HepG2 (cell line): ENCODE measurements around the gene TTBK1. TPM values are rescaled to one million over a fixed set of nuclear protein-coding genes. Genes with fewer than 3 reads are reported as not detected.

ENCODE experiments used
- AHR ChIP-seq: IDR thresholded peaks from 2 replicates; pipeline ENCODE4 v1.6.1; 2018; ENCODE audit warnings: missing genetic modification reagents, missing compliant biosample characterization
- FOXA3 ChIP-seq: IDR thresholded peaks from 2 replicates; pipeline ENCODE4 v1.6.1; 2016; ENCODE audit warnings: missing genetic modification reagents, missing compliant biosample characterization
- HDAC2 ChIP-seq: sonication (generic); formaldehyde crosslinking; IDR thresholded peaks from 2 replicates; pipeline ENCODE4 v1.4.0; 2020; ENCODE audit warnings: missing genetic modification reagents
- HNF4G ChIP-seq, 2 experiments: sonication (generic) in 1 of 2; formaldehyde crosslinking in 1 of 2; IDR thresholded peaks; 2 replicates each; pipeline versions ENCODE4 v1.4.0 to v1.6.1; 2011 to 2020; ENCODE audit warnings: borderline replicate concordance in 2 of 2, low read depth in 2 of 2, mild to moderate bottlenecking in 2 of 2, low read length in 1 of 2, missing genetic modification reagents in 1 of 2, moderate library complexity in 1 of 2
- KAT8 ChIP-seq: IDR thresholded peaks from 2 replicates; pipeline ENCODE4 v1.6.1; 2016; ENCODE audit warnings: missing genetic modification reagents, missing compliant biosample characterization
- MYC ChIP-seq: sonication (generic); formaldehyde crosslinking; IDR thresholded peaks from 2 replicates; pipeline ENCODE4 v1.9.0; 2021; ENCODE audit warnings: missing genetic modification reagents, borderline replicate concordance
- NONO ChIP-seq, 2 experiments: fragments of 450-650 bp in 1 of 2; sonication (generic) in 1 of 2; formaldehyde crosslinking in 1 of 2; IDR thresholded peaks in 1 of 2; conservative IDR thresholded peaks in 1 of 2; 2 replicates each; pipeline versions ENCODE4 v1.6.1 to v1.8.0; 2017 to 2022; ENCODE audit warnings: mild to moderate bottlenecking in 1 of 2, missing genetic modification reagents in 1 of 2, moderate library complexity in 1 of 2
- RARG ChIP-seq: sonication (generic); formaldehyde crosslinking; IDR thresholded peaks from 2 replicates; pipeline ENCODE4 v1.4.0; 2020; ENCODE audit warnings: low read depth, mild to moderate bottlenecking, missing genetic modification reagents
- RBAK ChIP-seq: sonication (generic); formaldehyde crosslinking; IDR thresholded peaks from 2 replicates; pipeline ENCODE4 v1.5.1; 2020; ENCODE audit warnings: mild to moderate bottlenecking, missing genetic modification reagents
- RXRB ChIP-seq: IDR thresholded peaks from 2 replicates; pipeline ENCODE4 v1.6.1; 2016; ENCODE audit warnings: borderline replicate concordance, missing genetic modification reagents, missing compliant biosample characterization
- SALL1 ChIP-seq: sonication (generic); formaldehyde crosslinking; IDR thresholded peaks from 2 replicates; pipeline ENCODE4 v1.8.0; 2022; ENCODE audit warnings: mild to moderate bottlenecking, missing genetic modification reagents
- SOX13 ChIP-seq, 3 experiments: fragments of 450-650 bp in 1 of 3; sonication (generic) in 1 of 3; formaldehyde crosslinking in 1 of 3; IDR thresholded peaks in 2 of 3; conservative IDR thresholded peaks in 1 of 3; 2 replicates each; pipeline versions ENCODE4 v1.5.0 to v1.6.1; 2016 to 2020; ENCODE audit warnings: antibody characterized with exemption in 1 of 3, mild to moderate bottlenecking in 1 of 3, missing compliant biosample characterization in 1 of 3, missing genetic modification reagents in 1 of 3, moderate library complexity in 1 of 3
- SOX6 ChIP-seq, 2 experiments: fragments of 450-650 bp in 1 of 2; sonication (generic) in 1 of 2; formaldehyde crosslinking in 1 of 2; IDR thresholded peaks; 2 replicates each; pipeline versions ENCODE4 v1.4.0 to v1.6.1; 2017 to 2020; ENCODE audit warnings: antibody characterized with exemption in 1 of 2, mild to moderate bottlenecking in 1 of 2, missing genetic modification reagents in 1 of 2
- SSRP1 ChIP-seq: IDR thresholded peaks from 2 replicates; pipeline ENCODE4 v1.6.1; 2016; ENCODE audit warnings: control low read depth
- TSC22D2 ChIP-seq: sonication (generic); formaldehyde crosslinking; IDR thresholded peaks from 2 replicates; pipeline ENCODE4 v1.5.1; 2020; ENCODE audit warnings: missing genetic modification reagents, mild to moderate bottlenecking, borderline replicate concordance
- YEATS4 ChIP-seq: sonication (generic); formaldehyde crosslinking; IDR thresholded peaks from 2 replicates; pipeline ENCODE4 v1.4.0; 2020; ENCODE audit warnings: missing genetic modification reagents, borderline replicate concordance
- ZBTB42 ChIP-seq: sonication (generic); formaldehyde crosslinking; IDR thresholded peaks from 2 replicates; pipeline ENCODE4 v1.5.0; 2020; ENCODE audit warnings: mild to moderate bottlenecking, missing genetic modification reagents
- ZIK1 ChIP-seq: sonication (generic); formaldehyde crosslinking; IDR thresholded peaks from 2 replicates; pipeline ENCODE4 v1.5.0; 2020; ENCODE audit warnings: mild to moderate bottlenecking, low read depth, missing genetic modification reagents, borderline replicate concordance
- ZNF629 ChIP-seq: sonication (generic); formaldehyde crosslinking; conservative IDR thresholded peaks from 2 replicates; pipeline ENCODE4 v1.5.0; 2020; ENCODE audit warnings: missing genetic modification reagents
- polyA plus RNA-seq, 8 experiments: library from polyadenylated mRNA; depleted of rRNA in 3 of 8; stranded (reverse) in 7 of 8; unstranded in 1 of 8; fragments of >200 nt; fragmentation: Illumina TruSeq in 4 of 8; extraction: Trizol in 4 of 8; gene quantifications; 2 replicates each; pipeline versions ENCODE4 v1.2.1 to v1.2.3, GENCODE V29; 2011 to 2016; ENCODE audit warnings: low read depth in 4 of 8, missing spikeins in 1 of 8, mixed read lengths in 1 of 8; ENCODE audit not compliant: insufficient read depth in 1 of 8
- total RNA-seq, 5 experiments: library from RNA; depleted of rRNA; stranded (reverse); fragments of >200 nt; fragmentation: Illumina TruSeq; extraction: Trizol; gene quantifications; 2 replicates each; pipeline ENCODE4 v1.2.3, GENCODE V29; 2016; ENCODE audit warnings: low read depth in 1 of 5
- TF ChIP-seq, protein P1 (sequence below): sonication (generic); formaldehyde crosslinking; IDR thresholded peaks from 2 replicates; pipeline ENCODE4 v1.8.0; 2022; ENCODE audit warnings: mild to moderate bottlenecking, missing genetic modification reagents, moderate library complexity
- TF ChIP-seq, protein P2 (sequence below): IDR thresholded peaks from 2 replicates; pipeline ENCODE4 v1.6.1; 2016; ENCODE audit warnings: mild to moderate bottlenecking
- TF ChIP-seq, protein P3 (sequence below): sonication (generic); formaldehyde crosslinking; IDR thresholded peaks from 2 replicates; pipeline ENCODE4 v1.5.1; 2020; ENCODE audit warnings: mild to moderate bottlenecking, missing genetic modification reagents, moderate library complexity

Gene TTBK1
- total and polyA plus RNA-seq, 2 of the 13 experiments (the other 11 are each of a cell fraction or from before 2014, with no cell fraction given): 0.24 to 0.33 TPM

DNA sequence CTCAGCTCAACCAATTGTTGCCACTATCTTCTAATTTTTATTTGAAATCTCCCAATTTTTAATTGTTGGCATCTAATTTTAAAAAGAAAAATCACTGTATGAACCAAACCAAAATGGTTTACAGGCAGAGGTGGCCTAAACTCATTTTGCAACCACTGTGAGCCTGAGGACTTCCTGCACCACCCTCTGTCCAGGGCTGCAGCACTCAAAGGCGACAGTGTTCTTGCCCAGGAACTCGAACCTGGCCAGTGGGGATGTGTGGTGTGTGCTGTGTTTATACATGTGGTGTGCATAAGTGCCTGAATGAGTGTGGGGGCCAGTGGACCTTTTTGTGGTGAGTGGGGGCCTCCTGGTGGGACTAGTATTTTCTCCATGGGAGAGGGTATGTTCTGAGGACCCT is 30.4 kb downstream of the TTBK1 start (continued):
- TF ChIP-seq RBAK (CRISPR knock-in tag) (no peak), SSRP1 (CRISPR knock-in tag) (0 out of 2 replicates have a peak, but pooled peaks have one; percentile 73), ZBTB42 (CRISPR knock-in tag) (0 out of 2 replicates have a peak, but pooled peaks have one; percentile 63), HDAC2 (CRISPR knock-in tag) (peak; percentile 33; the same call in 1 of the 2 replicates), NONO (IDR thresholded peaks at IDR 0.05) (no peak), NONO (CRISPR knock-in tag; conservative IDR thresholded peaks at IDR 0.05) (0 out of 2 replicates have a peak, but pooled peaks have one; percentile 36), SOX6 (IDR thresholded peaks at IDR 0.05) (no peak), SOX6 (CRISPR knock-in tag; IDR thresholded peaks at IDR 0.05) (0 out of 2 replicates have a peak, but pooled peaks have one; percentile 8), KAT8 (CRISPR knock-in tag) (0 out of 2 replicates have a peak, but pooled peaks have one; percentile 15), SALL1 (CRISPR knock-in tag) (no peak), TSC22D2 (CRISPR knock-in tag) (0 out of 2 replicates have a peak, but pooled peaks have one; percentile 3), ZNF629 (CRISPR knock-in tag) (no peak), AHR (CRISPR knock-in tag) (no peak), HNF4G (IDR thresholded peaks at IDR 0.05; ENCODE audit: borderline replicate concordance, low read depth, low read length) (no peak), HNF4G (CRISPR knock-in tag; IDR thresholded peaks at IDR 0.05; ENCODE audit: borderline replicate concordance, low read depth) (0 out of 2 replicates have a peak, but pooled peaks have one; percentile 7), RARG (CRISPR knock-in tag) (0 out of 2 replicates have a peak, but pooled peaks have one; percentile 16), SOX13 (IDR thresholded peaks at IDR 0.05) (0 out of 2 replicates have a peak, but pooled peaks have one; percentile 36), SOX13 (CRISPR knock-in tag; conservative IDR thresholded peaks at IDR 0.05 in 1 of 2, IDR thresholded peaks at IDR 0.05 in 1 of 2) (peak in 1 of 2 experiments; percentile 5; a peak in 1 of 4 replicates), FOXA3 (CRISPR knock-in tag) (peak; percentile 30; the same call in 1 of the 2 replicates), MYC (CRISPR knock-in tag) (0 out of 2 replicates have a peak, but pooled peaks have one; percentile 18), ZIK1 (CRISPR knock-in tag) (no peak), YEATS4 (0 out of 2 replicates have a peak, but pooled peaks have one; percentile 24), RXRB (peak; percentile 28; the same call in 1 of the 2 replicates)
- TF ChIP-seq, protein P1, sequence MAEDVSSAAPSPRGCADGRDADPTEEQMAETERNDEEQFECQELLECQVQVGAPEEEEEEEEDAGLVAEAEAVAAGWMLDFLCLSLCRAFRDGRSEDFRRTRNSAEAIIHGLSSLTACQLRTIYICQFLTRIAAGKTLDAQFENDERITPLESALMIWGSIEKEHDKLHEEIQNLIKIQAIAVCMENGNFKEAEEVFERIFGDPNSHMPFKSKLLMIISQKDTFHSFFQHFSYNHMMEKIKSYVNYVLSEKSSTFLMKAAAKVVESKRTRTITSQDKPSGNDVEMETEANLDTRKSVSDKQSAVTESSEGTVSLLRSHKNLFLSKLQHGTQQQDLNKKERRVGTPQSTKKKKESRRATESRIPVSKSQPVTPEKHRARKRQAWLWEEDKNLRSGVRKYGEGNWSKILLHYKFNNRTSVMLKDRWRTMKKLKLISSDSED: no peak
- TF ChIP-seq, protein P2, sequence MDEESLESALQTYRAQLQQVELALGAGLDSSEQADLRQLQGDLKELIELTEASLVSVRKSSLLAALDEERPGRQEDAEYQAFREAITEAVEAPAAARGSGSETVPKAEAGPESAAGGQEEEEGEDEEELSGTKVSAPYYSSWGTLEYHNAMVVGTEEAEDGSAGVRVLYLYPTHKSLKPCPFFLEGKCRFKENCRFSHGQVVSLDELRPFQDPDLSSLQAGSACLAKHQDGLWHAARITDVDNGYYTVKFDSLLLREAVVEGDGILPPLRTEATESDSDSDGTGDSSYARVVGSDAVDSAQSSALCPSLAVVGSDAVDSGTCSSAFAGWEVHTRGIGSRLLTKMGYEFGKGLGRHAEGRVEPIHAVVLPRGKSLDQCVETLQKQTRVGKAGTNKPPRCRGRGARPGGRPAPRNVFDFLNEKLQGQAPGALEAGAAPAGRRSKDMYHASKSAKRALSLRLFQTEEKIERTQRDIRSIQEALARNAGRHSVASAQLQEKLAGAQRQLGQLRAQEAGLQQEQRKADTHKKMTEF (CRISPR knock-in tag): peak; percentile 41; the same call in 1 of the 2 replicates
- TF ChIP-seq, protein P3, sequence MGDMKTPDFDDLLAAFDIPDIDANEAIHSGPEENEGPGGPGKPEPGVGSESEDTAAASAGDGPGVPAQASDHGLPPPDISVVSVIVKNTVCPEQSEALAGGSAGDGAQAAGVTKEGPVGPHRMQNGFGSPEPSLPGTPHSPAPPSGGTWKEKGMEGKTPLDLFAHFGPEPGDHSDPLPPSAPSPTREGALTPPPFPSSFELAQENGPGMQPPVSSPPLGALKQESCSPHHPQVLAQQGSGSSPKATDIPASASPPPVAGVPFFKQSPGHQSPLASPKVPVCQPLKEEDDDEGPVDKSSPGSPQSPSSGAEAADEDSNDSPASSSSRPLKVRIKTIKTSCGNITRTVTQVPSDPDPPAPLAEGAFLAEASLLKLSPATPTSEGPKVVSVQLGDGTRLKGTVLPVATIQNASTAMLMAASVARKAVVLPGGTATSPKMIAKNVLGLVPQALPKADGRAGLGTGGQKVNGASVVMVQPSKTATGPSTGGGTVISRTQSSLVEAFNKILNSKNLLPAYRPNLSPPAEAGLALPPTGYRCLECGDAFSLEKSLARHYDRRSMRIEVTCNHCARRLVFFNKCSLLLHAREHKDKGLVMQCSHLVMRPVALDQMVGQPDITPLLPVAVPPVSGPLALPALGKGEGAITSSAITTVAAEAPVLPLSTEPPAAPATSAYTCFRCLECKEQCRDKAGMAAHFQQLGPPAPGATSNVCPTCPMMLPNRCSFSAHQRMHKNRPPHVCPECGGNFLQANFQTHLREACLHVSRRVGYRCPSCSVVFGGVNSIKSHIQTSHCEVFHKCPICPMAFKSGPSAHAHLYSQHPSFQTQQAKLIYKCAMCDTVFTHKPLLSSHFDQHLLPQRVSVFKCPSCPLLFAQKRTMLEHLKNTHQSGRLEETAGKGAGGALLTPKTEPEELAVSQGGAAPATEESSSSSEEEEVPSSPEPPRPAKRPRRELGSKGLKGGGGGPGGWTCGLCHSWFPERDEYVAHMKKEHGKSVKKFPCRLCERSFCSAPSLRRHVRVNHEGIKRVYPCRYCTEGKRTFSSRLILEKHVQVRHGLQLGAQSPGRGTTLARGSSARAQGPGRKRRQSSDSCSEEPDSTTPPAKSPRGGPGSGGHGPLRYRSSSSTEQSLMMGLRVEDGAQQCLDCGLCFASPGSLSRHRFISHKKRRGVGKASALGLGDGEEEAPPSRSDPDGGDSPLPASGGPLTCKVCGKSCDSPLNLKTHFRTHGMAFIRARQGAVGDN (CRISPR knock-in tag): peak; percentile 67; the same call in 1 of the 2 replicates
